Neural cell (in vitro differentiated cells): ENCODE results near the gene YIF1B. TPM values are rescaled to one million over a fixed set of nuclear protein-coding genes. Genes with fewer than 3 reads are reported as not detected.

ENCODE experiments used
- H2AFZ ChIP-seq: fragments of 200-600, 300-800 bp; sonication (generic), shearing (Covaris generic); 2 replicates; pipeline ENCODE4 v1.6.0; 2014; ENCODE audit warnings: low read depth, mild to moderate bottlenecking, antibody characterized with exemption, low read length, moderate library complexity
- H3F3A ChIP-seq: fragments of 200-600 bp; shearing (Covaris generic); 2 replicates; pipeline ENCODE4 v1.6.1; 2016; ENCODE audit warnings: mild to moderate bottlenecking, moderate library complexity, mixed read lengths, antibody characterized with exemption, low read length; ENCODE audit not compliant: insufficient read depth, poor library complexity, severe bottlenecking
- H3K27ac ChIP-seq: fragments of 200-600, 300-800 bp; sonication (generic), shearing (Covaris generic); 2 replicates; pipeline ENCODE4 v1.5.1; 2014; ENCODE audit warnings: mild to moderate bottlenecking, low read length, moderate library complexity
- H3K27me3 ChIP-seq: fragments of 300-800, 200-600 bp; sonication (generic), shearing (Covaris generic); 2 replicates; pipeline ENCODE4 v1.6.0; 2014; ENCODE audit warnings: mild to moderate bottlenecking, low read depth, low read length, moderate library complexity; ENCODE audit not compliant: insufficient read depth
- H3K36me3 ChIP-seq: fragments of 300-800, 200-600 bp; sonication (generic), shearing (Covaris generic); 2 replicates; pipeline ENCODE4 v1.5.1; 2014; ENCODE audit warnings: mild to moderate bottlenecking, antibody characterized with exemption, low read length, moderate library complexity; ENCODE audit not compliant: insufficient read depth
- H3K4me2 ChIP-seq: fragments of 300-800, 200-600 bp; sonication (generic), shearing (Covaris generic); 2 replicates; pipeline ENCODE4 v1.6.0; 2014; ENCODE audit warnings: mild to moderate bottlenecking, low read length
- H3K4me3 ChIP-seq: fragments of 300-800, 200-600 bp; sonication (generic), shearing (Covaris generic); 2 replicates; pipeline ENCODE4 v1.5.1; 2014; ENCODE audit warnings: mild to moderate bottlenecking, low read length, moderate library complexity
- H3K79me2 ChIP-seq: fragments of 200-600 bp; shearing (Covaris generic); replicated peaks from 2 replicates; pipeline ENCODE4 v1.6.0; 2014; ENCODE audit warnings: mild to moderate bottlenecking, low read length, moderate library complexity; ENCODE audit not compliant: insufficient read depth
- H3K9ac ChIP-seq: fragments of 300-800, 200-600 bp; sonication (generic), shearing (Covaris generic); 2 replicates; pipeline ENCODE4 v1.6.1; 2016; ENCODE audit warnings: mild to moderate bottlenecking, low read length, mixed read lengths
- H3K9me2 ChIP-seq: fragments of 200-600 bp; shearing (Covaris generic); 2 replicates; pipeline ENCODE4 v1.6.1; 2016; ENCODE audit warnings: mild to moderate bottlenecking, low read length, mixed read lengths; ENCODE audit not compliant: insufficient read depth
- H3K9me3 ChIP-seq: fragments of 200-600, 300-800 bp; sonication (generic), shearing (Covaris generic); 2 replicates; pipeline ENCODE4 v1.6.1; 2016; ENCODE audit warnings: mild to moderate bottlenecking, mixed run types, low read length, moderate library complexity, mixed read lengths
- H4K20me1 ChIP-seq: fragments of 200-600 bp; shearing (Covaris generic); 2 replicates; pipeline ENCODE4 v1.6.1; 2016; ENCODE audit warnings: mild to moderate bottlenecking, mixed run types; ENCODE audit not compliant: insufficient read depth
- EP300 ChIP-seq: fragments of 450-650 bp; conservative IDR thresholded peaks from 2 replicates; pipeline ENCODE4 v1.6.1; 2014; ENCODE audit warnings: antibody characterized with exemption, mild to moderate bottlenecking, moderate library complexity; ENCODE audit not compliant: poor library complexity, severe bottlenecking
- POLR2AphosphoS5 ChIP-seq: IDR thresholded peaks from 2 replicates; pipeline ENCODE4 v1.6.1; 2012
- RAD21 ChIP-seq: fragments of 450-650 bp; conservative IDR thresholded peaks from 2 replicates; pipeline ENCODE4 v1.6.1; 2014; ENCODE audit warnings: antibody characterized with exemption, mild to moderate bottlenecking, moderate library complexity
- SMC3 ChIP-seq: fragments of 450-650 bp; conservative IDR thresholded peaks from 2 replicates; pipeline ENCODE4 v1.6.1; 2014; ENCODE audit warnings: antibody characterized with exemption, mild to moderate bottlenecking, moderate library complexity; ENCODE audit not compliant: poor library complexity
- TAF1 ChIP-seq: IDR thresholded peaks from 2 replicates; pipeline ENCODE4 v1.6.1; 2012; ENCODE audit warnings: low read depth
- polyA plus RNA-seq: library from polyadenylated mRNA; depleted of rRNA; stranded (reverse); fragments of >200 nt; gene quantifications from 2 replicates; pipeline ENCODE4 v1.2.3, GENCODE V29; 2014
- TF ChIP-seq, protein P1 (sequence below): fragments of 450-650 bp; IDR thresholded peaks from 2 replicates; pipeline ENCODE4 v1.5.1; 2014; ENCODE audit warnings: antibody characterized with exemption, mild to moderate bottlenecking, moderate library complexity; ENCODE audit not compliant: poor library complexity, severe bottlenecking
- TF ChIP-seq, protein P2 (sequence below): IDR thresholded peaks from 2 replicates; pipeline ENCODE4 v1.6.1; 2012; ENCODE audit warnings: borderline replicate concordance

YIF1B gene
- polyA plus RNA-seq, 1 donor from 2014 or later, result 84.0 TPM

DNA sequence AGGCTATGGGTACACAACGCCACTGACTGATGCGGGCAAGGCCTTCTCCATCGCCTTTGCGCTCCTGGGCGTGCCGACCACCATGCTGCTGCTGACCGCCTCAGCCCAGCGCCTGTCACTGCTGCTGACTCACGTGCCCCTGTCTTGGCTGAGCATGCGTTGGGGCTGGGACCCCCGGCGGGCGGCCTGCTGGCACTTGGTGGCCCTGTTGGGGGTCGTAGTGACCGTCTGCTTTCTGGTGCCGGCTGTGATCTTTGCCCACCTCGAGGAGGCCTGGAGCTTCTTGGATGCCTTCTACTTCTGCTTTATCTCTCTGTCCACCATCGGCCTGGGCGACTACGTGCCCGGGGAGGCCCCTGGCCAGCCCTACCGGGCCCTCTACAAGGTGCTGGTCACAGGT, 10.8 kb upstream of the YIF1B start:
- Histone ChIP-seq H3K9me3 (no peaks in the 10 kb centered on the region), H3K27ac (no peak overlapping the region), H3K4me3 (no peak overlapping the region), H3K36me3 (no peaks in the 10 kb centered on the region), H3K27me3 (peaks cover 1% of the 10 kb centered on the region), H3K9ac (no peak overlapping the region), H2AFZ (no peak overlapping the region), H3K79me2 (no peaks in the 10 kb centered on the region), H3K9me2 (no peaks in the 10 kb centered on the region), H3F3A (no peaks in the 10 kb centered on the region), H4K20me1 (no peaks in the 10 kb centered on the region), H3K4me2 (no peak overlapping the region)
- TF ChIP-seq, protein P1, sequence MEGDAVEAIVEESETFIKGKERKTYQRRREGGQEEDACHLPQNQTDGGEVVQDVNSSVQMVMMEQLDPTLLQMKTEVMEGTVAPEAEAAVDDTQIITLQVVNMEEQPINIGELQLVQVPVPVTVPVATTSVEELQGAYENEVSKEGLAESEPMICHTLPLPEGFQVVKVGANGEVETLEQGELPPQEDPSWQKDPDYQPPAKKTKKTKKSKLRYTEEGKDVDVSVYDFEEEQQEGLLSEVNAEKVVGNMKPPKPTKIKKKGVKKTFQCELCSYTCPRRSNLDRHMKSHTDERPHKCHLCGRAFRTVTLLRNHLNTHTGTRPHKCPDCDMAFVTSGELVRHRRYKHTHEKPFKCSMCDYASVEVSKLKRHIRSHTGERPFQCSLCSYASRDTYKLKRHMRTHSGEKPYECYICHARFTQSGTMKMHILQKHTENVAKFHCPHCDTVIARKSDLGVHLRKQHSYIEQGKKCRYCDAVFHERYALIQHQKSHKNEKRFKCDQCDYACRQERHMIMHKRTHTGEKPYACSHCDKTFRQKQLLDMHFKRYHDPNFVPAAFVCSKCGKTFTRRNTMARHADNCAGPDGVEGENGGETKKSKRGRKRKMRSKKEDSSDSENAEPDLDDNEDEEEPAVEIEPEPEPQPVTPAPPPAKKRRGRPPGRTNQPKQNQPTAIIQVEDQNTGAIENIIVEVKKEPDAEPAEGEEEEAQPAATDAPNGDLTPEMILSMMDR, result no peak
- TF ChIP-seq POLR2AphosphoS5, result no peak
- TF ChIP-seq SMC3, result no peak
- no peak for TF ChIP-seq RAD21
- TF ChIP-seq EP300, result no peak
- TF ChIP-seq TAF1, result no peak
- TF ChIP-seq, protein P2, sequence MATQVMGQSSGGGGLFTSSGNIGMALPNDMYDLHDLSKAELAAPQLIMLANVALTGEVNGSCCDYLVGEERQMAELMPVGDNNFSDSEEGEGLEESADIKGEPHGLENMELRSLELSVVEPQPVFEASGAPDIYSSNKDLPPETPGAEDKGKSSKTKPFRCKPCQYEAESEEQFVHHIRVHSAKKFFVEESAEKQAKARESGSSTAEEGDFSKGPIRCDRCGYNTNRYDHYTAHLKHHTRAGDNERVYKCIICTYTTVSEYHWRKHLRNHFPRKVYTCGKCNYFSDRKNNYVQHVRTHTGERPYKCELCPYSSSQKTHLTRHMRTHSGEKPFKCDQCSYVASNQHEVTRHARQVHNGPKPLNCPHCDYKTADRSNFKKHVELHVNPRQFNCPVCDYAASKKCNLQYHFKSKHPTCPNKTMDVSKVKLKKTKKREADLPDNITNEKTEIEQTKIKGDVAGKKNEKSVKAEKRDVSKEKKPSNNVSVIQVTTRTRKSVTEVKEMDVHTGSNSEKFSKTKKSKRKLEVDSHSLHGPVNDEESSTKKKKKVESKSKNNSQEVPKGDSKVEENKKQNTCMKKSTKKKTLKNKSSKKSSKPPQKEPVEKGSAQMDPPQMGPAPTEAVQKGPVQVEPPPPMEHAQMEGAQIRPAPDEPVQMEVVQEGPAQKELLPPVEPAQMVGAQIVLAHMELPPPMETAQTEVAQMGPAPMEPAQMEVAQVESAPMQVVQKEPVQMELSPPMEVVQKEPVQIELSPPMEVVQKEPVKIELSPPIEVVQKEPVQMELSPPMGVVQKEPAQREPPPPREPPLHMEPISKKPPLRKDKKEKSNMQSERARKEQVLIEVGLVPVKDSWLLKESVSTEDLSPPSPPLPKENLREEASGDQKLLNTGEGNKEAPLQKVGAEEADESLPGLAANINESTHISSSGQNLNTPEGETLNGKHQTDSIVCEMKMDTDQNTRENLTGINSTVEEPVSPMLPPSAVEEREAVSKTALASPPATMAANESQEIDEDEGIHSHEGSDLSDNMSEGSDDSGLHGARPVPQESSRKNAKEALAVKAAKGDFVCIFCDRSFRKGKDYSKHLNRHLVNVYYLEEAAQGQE, result no peak

DNA sequence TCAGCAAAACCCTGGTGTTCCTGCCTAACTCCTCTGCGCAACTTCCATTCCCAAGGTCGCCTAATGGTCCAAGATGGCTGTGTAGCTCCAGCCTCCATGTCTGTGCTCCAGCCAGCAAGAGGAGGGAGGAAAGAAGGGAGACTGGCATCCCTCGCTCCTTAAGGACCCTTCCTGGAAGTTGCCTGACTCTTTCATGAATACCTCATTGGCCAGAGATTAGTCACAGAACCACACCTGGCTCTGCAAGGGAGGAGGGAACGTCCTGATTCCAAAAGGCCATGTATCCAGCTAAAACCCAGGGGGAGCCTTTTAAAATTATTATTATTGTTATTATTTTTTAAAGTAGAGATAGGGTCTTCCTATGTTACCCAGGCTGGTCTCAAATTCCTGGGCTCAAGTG, 8.7 kb upstream of the YIF1B start:
- Histone ChIP-seq H2AFZ (no peak overlapping the region), H3K9ac (no peak overlapping the region), H3K4me3 (no peak overlapping the region), H4K20me1 (no peaks in the 10 kb centered on the region), H3K36me3 (no peaks in the 10 kb centered on the region), H3K27me3 (peaks cover 23% of the 10 kb centered on the region), H3K9me3 (no peaks in the 10 kb centered on the region), H3K4me2 (no peak overlapping the region), H3K79me2 (no peaks in the 10 kb centered on the region), H3F3A (no peaks in the 10 kb centered on the region), H3K27ac (no peak overlapping the region), H3K9me2 (no peaks in the 10 kb centered on the region)
- TF ChIP-seq RAD21 (no peak), SMC3 (no peak)
- TF ChIP-seq, protein P1, result no peak
